Kidney tubule cell (primary cell): ENCODE measurements around the gene CSNK1G3.
A peak's percentile ranks its signal among the peaks of the same experiment; 100 is the strongest.

Source experiments
- DNase-seq: peaks from one replicate; pipeline ENCODE4 v3.0.0-alpha.2; 2018; ENCODE audit warnings: low spot score

CSNK1G3 gene

DNA sequence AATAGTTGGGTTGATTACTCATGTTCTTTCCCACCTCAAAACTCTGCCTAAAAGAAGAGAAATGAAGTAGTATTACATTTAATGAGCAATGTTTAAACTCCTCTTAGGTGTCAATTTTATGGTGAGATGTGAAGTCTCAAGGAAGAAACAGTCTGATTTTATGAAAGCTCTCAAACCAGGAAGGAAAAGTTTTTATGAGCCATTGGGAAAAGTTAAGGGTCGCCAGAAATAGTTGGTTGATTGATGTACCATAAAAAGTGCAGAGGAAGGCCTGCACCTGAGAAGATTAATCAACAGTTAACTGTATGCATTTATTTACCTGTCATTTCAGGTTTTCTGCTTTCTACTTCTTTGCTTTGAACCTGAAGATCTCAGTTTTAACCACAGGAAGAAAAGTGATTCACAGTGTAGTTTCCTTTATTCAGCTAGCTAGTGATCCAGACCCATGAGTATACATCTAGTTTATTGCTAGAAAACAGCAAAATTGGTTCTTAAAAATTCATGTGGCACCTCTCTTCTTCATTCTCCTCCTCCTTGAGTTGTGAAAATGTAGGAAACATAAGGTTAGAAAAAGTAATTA lies 133.1 kb downstream of the CSNK1G3 start:
- no peak for DNase-seq

DNA sequence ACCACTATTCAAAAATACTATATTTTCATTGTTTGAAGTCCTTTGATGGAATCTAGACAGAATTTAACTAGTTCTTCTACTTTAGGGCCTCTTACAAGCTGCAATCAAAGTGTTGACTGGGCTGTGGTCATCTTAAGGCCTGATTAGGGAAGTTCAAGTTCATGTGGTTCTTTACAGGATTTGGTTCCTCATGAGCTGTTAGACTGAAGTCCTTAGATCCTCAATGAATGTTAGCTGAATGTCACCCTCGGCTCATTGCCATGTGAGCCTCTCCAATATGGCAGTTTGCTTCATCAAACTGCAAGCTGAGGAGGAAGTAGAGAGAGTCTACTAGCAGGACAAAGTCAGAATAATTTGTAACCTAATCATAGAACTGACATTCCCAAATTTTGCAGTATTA lies 135.1 kb downstream of the CSNK1G3 start:
- DNase-seq: no peak

DNA sequence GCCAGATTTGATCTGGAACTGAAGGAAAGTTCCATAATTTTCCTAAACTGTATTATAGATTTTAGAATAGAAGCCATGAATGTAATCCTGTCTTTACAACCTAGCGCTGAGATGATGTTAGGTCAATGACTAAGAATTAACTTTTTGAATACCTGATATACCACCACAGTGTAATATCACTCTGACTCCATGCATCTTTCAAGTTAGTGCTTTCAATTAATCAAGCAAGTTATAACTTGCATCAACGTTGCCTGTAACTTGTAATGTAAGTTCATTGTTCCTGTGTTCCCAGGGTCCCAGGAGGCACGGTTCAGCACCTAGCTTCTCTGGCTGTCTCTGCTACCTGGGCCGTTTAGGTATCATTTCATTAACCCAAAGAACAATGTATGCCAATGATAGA lies 139.3 kb downstream of the CSNK1G3 start:
- no peak for DNase-seq

DNA sequence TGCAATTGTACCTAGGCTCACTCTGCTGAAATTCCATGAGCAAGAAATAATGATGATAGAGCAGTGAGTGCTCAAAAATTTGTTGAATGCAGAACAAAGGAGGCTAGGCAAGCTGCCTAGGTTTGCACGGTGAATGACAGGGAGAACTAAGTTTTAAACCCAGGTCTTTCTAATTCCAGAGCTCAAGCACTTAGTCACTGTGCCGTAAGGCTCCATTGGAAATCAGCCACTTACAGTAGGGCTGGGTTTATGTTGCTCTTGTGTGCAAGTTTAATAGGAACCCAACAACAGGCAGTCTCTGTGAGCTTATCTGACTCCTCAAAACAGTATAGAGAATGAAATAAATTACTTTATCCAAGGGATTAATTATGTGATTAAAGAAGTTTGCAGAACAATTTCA lies 147.0 kb downstream of the CSNK1G3 start:
- DNase-seq: no peak

DNA sequence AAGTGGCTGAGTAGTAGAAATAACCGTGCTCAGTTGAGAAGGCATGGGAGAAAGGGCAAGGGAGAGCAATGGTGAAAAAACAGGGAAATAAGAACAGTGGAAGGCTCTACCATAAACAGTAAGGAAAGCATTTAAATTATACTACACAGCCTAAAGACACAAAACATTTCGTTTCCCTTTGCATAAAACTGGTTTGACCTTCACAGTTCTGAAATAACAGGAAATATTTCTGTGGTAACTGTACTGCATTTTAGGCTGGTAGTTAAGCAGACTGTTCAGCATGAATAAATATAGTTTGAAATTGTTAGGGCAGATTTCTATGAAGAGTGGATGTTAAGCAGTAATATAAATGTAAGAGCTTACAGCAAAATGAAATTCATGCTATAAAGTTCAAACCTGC lies 147.5 kb downstream of the CSNK1G3 start:
- peak; percentile 18 for DNase-seq

DNA sequence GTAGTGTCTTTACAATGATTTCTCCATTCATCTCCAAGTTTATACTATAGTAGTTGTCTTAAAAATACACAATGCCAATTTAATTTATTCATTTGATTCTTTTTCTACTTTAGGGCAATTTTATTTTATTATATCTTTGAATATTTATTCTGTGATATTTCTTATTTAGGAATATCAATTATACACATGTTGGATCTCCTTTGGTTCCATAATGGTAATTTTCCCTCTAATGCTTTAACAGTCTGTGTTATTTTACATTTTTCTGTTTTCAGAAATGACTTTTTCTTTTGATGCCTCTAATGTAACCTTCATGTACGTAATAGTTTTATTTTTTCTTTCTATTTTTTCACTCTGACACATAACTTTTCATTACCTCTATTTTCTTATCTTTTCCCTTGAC lies 153.0 kb downstream of the CSNK1G3 start:
- no peak for DNase-seq

DNA sequence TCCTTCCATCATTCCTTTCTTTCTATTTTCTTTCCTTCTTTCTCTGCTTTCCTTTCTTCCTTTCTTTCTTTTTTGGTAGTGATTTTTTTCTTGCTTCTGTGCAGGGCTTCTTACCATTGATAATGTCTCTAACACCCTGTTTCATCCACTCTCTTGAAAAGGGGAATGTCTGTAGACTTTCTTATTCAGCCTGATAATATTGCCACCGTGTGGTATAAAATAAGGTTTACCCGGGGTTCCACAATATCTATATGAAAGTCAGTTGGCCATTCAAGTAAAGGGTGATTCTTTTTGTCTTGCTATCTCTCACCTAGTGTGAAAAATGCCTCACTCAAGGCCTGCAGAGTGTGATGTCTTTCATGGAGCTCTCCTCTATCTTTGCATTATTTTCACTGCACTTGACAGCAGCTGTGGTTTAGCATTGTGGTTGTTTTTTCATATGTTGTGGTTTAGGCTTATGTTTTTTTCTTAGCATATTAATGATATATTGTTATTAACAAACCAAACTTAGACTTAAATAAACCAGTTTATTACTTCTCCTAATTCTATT lies 153.9 kb downstream of the CSNK1G3 start:
- DNase-seq: no peak
